ENCODE data around the gene SGTB.
"Not testable (repeated sequence)": the region's sequence is repeated elsewhere in the genome, so short reads cannot be mapped to it uniquely, and the experiment has no call there.

Gene SGTB

GRCh38 chr5:65734921-65735320 is 13.0 kb upstream of the SGTB start:
- no peak overlapping the region for H3K27ac ChIP-seq
- TF ChIP-seq CTCF (conservative IDR thresholded peaks at IDR 0.05) (no peak), ZFX (IDR thresholded peaks at IDR 0.05) (no peak)

GRCh38 chr5:65734196-65734775 is 12.4 kb upstream of the SGTB start:
- not testable (repeated sequence) for H3K27ac ChIP-seq

GRCh38 chr5:65732046-65732445 is 10.1 kb upstream of the SGTB start:
- not testable (repeated sequence) for H3K27ac ChIP-seq

- no peak for TF ChIP-seq ZFX (IDR thresholded peaks at IDR 0.05)
- H3K27ac ChIP-seq: no peak overlapping the region
Observed at GRCh38 chr5:65730910-65731309, 9.0 kb upstream of the SGTB start.

GRCh38 chr5:65728218-65728617 is 6.3 kb upstream of the SGTB start:
- TF ChIP-seq ZFX (IDR thresholded peaks at IDR 0.05): no peak
- TF ChIP-seq CTCF (conservative IDR thresholded peaks at IDR 0.05): no peak
- no peak overlapping the region for H3K27ac ChIP-seq

GRCh38 chr5:65727491-65728156 is 5.7 kb upstream of the SGTB start:
- TF ChIP-seq ZFX (IDR thresholded peaks at IDR 0.05): no peak
- no peak for TF ChIP-seq CTCF (conservative IDR thresholded peaks at IDR 0.05)
- H3K27ac ChIP-seq: no peak overlapping the region

GRCh38 chr5:65722575-65723403 is 880 bp upstream of the SGTB start:
- peak; percentile 47 for TF ChIP-seq ZFX (IDR thresholded peaks at IDR 0.05)
- TF ChIP-seq CTCF (conservative IDR thresholded peaks at IDR 0.05): no peak

GRCh38 chr5:65721050-65721719 is 724 bp downstream of the SGTB start:
- H3K27ac ChIP-seq: peak overlapping the region; percentile 86

More at GRCh38 chr5:65722575-65723403, 880 bp upstream of the SGTB start:
- H3K27ac ChIP-seq: peak overlapping the region; percentile 86

More at GRCh38 chr5:65721050-65721719, 724 bp downstream of the SGTB start:
- no peak for TF ChIP-seq CTCF (conservative IDR thresholded peaks at IDR 0.05)

Data from C4-2B (cell line).